PC-9 (cell line): ENCODE measurements around the gene ALKBH6.

Experiments
- CTCF ChIP-seq: fragments of 200-600 bp; sonication (generic); conservative IDR thresholded peaks from 2 replicates; pipeline ENCODE4 v1.6.1; 2017; ENCODE audit warnings: mixed run types, antibody characterized with exemption, mild to moderate bottlenecking, moderate library complexity
- EZH2 ChIP-seq: fragments of 200-600 bp; sonication (generic); IDR thresholded peaks from 2 replicates; pipeline ENCODE4 v1.8.0; 2017; ENCODE audit warnings: antibody characterized with exemption, low read depth

DNA sequence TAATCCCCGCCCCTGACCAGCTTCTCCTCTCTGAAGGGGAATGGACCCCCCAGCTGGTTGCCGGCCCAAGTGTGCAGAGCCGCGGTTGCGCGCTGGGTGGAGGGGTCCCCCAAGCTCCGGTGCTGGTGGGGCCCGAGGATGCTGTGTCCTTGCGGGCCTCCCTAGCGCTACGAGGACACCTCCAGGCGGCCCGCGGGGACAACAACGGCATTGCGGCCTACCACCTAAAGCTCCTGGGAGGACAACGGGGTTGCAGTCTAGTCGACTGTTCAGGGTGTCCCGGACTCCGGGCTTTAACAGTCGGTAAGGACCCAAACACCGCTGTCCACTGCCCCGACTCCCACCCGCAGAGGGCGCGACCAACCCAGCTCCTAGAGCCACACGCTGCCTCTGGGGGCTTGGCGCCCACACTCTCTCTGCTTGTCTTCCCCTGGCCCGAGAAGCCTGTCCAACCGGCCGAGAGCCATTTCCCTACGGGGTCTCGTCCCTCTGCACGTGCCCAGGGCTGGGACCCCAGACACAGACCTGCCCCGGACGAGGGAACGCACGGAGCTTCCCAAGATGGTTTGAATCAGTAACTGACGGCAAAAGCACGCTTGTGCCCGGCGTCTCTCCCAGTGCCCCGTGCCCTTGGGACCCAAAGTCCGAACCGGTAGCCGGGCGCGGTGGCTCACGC, 20.0 kb downstream of the ALKBH6 start:
- TF ChIP-seq CTCF, result no peak
- TF ChIP-seq EZH2, result no peak
